Ishikawa (cell line): Measurements from ENCODE around the gene ACSF3.

Source experiments
- CEBPB ChIP-seq: IDR thresholded peaks from 2 replicates; pipeline ENCODE4 v1.6.1; 2012
- CREB1 ChIP-seq: IDR thresholded peaks from 2 replicates; pipeline ENCODE4 v1.6.1; 2012; ENCODE audit warnings: low read depth
- EGR1 ChIP-seq: IDR thresholded peaks from 2 replicates; pipeline ENCODE4 v1.6.1; 2012
- EP300 ChIP-seq: IDR thresholded peaks from 2 replicates; pipeline ENCODE4 v1.6.1; 2012; ENCODE audit warnings: borderline replicate concordance
- NFIC ChIP-seq: IDR thresholded peaks from 2 replicates; pipeline ENCODE4 v1.6.1; 2012
- RAD21 ChIP-seq: IDR thresholded peaks from 2 replicates; pipeline ENCODE4 v1.6.1; 2012; ENCODE audit warnings: low read depth
- TAF1 ChIP-seq: IDR thresholded peaks from 2 replicates; pipeline ENCODE4 v1.6.1; 2012; ENCODE audit warnings: low read depth, mild to moderate bottlenecking
- YY1 ChIP-seq: IDR thresholded peaks from 2 replicates; pipeline ENCODE4 v1.6.1; 2012; ENCODE audit warnings: low read depth
- TF ChIP-seq, protein P1 (sequence below): IDR thresholded peaks from 2 replicates; pipeline ENCODE4 v1.6.1; 2012; ENCODE audit warnings: low read depth, mild to moderate bottlenecking
- TF ChIP-seq, protein P2 (sequence below): IDR thresholded peaks from 2 replicates; pipeline ENCODE4 v1.6.1; 2012

DNA sequence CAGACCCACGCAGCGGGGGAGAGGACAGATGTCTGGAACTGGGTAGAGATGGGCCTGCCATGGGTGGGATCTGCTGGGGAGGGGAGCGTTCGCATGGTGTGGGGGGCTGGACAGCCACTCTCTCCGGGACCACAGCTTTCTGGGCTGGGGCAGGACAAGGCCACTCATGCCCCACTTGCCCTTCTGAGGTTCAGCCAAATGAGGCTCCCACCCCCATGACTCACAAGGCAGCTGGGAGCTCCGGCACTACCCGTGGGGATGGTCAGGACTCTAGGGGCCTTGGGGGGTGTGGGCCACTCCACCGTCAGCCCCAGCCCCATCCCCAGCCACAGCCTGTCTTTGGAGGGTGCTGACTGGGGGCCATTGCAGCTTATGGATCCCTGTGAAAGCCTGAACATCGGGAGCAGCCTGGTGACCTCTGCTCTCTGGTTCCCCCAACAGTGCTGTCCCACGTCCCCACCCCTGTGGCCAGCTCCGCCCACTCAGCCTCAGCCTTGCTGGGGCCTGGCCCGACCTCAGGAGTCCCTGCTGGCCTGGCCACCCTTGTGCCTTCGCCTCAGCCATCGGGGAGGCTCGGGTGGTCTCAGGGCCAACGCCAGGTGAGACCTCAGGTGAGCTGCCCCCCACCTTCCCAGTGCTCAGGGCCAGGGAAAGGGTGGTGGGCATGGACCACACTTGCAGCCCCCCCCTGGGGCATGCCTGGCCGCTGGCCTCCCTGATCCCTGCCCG, 73.2 kb downstream of the ACSF3 start:
- no peak for TF ChIP-seq EP300
- no peak for TF ChIP-seq YY1
- no peak for TF ChIP-seq EGR1
- TF ChIP-seq, protein P1, sequence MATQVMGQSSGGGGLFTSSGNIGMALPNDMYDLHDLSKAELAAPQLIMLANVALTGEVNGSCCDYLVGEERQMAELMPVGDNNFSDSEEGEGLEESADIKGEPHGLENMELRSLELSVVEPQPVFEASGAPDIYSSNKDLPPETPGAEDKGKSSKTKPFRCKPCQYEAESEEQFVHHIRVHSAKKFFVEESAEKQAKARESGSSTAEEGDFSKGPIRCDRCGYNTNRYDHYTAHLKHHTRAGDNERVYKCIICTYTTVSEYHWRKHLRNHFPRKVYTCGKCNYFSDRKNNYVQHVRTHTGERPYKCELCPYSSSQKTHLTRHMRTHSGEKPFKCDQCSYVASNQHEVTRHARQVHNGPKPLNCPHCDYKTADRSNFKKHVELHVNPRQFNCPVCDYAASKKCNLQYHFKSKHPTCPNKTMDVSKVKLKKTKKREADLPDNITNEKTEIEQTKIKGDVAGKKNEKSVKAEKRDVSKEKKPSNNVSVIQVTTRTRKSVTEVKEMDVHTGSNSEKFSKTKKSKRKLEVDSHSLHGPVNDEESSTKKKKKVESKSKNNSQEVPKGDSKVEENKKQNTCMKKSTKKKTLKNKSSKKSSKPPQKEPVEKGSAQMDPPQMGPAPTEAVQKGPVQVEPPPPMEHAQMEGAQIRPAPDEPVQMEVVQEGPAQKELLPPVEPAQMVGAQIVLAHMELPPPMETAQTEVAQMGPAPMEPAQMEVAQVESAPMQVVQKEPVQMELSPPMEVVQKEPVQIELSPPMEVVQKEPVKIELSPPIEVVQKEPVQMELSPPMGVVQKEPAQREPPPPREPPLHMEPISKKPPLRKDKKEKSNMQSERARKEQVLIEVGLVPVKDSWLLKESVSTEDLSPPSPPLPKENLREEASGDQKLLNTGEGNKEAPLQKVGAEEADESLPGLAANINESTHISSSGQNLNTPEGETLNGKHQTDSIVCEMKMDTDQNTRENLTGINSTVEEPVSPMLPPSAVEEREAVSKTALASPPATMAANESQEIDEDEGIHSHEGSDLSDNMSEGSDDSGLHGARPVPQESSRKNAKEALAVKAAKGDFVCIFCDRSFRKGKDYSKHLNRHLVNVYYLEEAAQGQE, result no peak
- no peak for TF ChIP-seq TAF1
- TF ChIP-seq, protein P2, sequence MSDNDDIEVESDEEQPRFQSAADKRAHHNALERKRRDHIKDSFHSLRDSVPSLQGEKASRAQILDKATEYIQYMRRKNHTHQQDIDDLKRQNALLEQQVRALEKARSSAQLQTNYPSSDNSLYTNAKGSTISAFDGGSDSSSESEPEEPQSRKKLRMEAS, result no peak
- no peak for TF ChIP-seq CEBPB
- TF ChIP-seq CREB1, result no peak
- no peak for TF ChIP-seq NFIC
- TF ChIP-seq RAD21, result no peak
